GM18526 (cell line): ENCODE measurements around the gene CAV3.

Experiments
- POLR2A ChIP-seq: IDR thresholded peaks from 3 replicates; pipeline ENCODE4 v1.6.1; 2011; ENCODE audit not compliant: insufficient read length; ENCODE audit errors: extremely low read depth

CAV3 gene

DNA sequence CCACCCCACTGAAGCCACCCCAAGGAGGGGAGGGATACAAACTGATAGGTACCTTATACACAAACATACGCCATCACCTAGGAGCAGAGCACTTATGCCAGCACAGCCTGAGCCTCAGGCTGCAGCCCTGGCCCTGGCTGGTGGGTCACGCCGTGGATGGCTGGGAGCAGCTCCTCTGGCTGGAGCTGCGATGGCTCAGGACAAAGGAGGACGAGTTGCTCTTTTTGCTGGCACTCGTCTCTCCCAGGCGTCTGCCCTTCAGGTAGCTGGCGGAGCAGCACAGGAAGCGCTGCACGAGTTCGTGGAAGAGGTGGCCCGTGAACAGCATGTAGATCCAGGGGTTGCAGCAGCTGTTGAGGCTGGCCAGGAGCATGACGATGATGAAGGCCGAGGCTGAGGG is 19.2 kb downstream of the CAV3 start:
- no peak for TF ChIP-seq POLR2A

DNA sequence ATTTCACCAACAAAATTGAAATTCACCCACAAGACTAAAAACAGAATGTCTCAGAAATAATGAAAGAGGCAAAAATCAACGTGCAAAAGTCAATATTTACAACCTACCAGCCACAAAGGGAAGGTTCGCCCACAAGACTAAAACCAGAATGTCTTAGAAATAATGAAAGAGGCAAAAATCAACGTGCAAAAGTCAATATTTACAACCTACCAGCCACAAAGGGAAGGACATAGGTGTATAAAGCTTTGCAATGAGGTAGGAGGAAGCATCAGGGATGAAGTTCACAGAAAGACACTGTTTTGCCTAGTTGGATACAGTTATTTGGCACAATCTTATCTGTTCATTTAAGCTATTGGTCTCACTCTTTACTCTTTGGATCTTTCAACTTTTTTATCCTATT is 21.5 kb downstream of the CAV3 start:
- no peak for TF ChIP-seq POLR2A

DNA sequence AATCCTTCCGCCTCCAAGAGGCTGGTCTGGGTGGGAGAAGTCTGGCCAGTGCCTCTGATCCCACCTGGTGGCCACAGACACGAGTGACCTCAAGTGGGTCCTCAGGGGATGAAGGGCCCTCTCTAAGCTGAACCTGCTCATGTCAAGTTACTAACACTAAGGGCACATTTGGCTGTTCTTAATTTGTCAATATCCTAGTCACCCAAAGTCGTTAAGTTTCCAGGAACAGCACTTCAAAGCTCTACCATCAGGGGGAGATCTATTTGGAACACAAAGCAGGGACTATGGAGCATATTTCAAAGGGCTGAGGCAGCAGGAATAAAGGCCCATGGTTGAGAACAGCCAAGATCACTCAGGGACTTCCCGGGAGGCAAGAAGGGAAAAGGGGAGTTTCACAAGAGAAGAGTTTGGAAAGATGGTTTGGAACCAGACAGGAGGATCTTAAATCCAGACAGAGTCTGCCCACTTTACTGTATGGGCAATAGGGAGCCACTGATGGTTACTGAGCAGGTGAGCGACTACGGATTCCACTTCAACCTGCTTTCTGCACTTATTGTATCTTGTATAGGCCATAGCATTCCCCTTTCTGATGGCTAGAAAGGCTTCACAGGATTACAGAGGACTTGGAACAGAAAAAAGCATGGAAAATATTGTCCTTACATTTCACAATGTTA is 22.1 kb downstream of the CAV3 start:
- TF ChIP-seq POLR2A: no peak

DNA sequence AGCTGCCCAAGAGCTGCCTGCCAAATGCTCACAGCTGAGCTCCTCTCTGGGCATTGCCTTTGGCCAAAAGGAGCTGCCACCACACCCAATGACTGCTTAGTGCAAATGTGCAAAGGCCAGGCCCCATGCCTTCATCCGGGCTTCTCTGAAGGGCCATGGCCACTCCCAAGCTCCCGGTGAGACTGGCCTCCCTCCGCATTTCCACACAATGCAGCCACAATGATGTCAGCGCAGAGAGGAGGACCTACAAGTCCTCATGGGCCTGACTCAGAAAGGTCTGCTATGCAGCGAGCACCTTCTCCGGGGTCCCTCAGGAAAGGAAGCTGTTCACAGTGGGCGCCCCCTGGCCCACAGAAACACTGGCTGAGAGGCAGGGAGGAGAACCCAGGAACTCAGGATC is 23.1 kb downstream of the CAV3 start:
- no peak for TF ChIP-seq POLR2A

DNA sequence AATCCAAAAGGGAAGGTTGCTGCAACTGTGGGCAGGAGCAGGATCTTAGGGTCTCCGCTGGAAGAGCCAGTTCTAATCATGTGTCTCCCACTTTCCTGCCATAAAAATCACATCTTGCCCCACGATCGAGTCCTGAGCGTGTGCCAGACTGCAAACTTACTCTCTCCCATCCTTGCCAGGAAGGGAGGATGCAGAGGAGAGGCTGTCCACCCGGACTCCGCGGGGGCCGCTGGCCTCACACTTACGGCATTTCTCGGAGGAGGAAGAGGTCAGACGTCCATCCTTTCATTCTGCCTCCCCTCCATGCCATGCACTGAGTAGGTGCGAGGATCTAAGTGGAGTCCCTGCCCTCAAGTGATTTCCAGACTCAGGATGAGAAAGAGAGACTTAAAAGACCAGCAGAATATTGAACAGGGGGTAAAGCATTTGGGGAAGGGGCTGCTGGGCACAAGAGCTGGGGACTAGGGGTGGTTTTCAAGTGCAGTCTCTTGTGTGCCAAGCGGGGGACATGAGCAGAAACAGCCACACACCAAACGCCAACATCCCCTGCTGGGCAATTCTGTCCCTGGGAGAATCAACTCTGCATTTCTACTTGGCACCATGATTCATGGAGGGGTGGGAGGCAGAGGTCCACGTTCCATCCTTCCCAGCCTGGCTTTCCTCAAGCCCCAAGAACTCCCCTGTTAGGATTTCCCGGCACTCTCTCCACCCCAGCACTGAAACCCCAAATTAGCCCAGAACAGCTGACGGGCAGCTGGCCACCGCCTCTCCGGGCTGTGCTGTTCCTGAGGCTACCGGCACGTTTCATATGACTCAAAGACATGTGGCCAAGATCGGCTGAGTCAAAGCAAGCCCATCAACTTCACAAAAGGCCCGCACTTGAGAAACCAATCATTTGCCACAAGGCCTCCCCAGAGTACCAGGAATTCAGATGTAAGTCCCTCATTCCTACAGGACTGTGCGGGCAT is 24.2 kb downstream of the CAV3 start:
- TF ChIP-seq POLR2A: no peak

DNA sequence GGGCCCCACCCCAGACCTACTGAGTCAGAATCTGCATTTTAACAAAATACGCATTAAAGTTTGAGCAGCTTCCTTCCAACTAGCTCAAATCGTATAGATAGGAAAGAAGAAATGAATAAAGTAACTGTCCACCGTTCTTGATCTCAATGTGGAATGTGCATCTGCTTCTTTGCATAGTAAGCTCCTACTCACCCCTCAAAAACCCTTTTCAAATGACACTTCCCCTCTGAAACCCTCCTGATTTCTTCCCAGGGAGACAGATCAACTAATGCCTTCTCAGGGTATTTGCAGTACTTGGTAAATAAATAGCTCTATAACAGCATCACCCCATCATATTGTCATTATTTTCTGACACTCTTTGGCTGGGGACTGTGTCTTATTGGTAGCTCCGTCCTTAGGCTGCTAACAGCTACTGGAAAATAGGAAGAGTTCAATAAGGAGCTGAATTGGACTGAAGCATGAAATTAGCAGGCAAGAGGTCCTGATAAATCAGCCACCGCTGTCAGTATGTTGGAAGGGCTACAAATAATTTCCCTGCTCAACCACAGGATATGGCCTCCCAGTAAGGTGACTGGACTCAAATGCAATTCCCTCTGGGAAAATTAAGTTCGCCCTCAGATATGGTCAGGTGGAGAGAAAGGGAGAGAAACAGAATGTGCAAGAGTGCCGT is 25.6 kb downstream of the CAV3 start:
- TF ChIP-seq POLR2A: no peak

DNA sequence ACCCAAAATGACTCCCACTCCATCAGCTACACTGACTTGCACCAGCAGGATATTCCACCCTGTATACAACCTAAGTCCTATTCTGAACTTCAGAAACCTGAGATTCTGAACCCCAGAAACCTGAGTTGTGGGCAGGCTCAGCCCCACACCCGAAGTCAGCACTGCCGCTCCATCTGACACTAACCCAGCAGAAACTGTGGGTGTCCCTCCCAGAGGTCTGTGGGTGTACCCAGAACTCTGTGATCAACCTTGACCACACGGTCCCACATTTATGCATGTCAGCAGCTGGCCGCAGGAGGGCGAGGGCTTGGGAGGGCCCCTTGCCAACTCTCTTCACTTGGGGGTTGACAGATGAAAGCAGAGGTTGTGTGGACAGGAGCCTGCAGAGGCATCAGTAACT is 26.5 kb downstream of the CAV3 start:
- no peak for TF ChIP-seq POLR2A

DNA sequence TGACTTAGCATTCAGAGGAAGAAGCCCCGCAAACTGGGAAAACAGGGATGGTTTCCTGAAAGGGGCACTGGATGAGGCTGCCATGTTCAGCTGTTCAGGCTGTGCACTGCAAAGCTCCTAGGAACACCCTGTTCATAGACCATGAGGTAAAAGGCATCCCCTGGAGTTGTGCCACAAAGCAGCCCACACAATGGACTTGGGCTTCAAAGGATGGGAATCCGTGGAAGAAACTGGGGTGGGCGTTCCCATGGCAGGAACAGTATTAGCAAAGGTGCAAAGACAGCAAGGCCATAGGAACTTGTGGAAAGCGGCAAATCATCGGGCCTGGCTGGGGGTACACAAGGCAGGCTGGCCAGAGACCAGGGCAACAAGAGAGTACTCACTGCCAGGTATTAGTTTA is 26.9 kb downstream of the CAV3 start:
- no peak for TF ChIP-seq POLR2A

DNA sequence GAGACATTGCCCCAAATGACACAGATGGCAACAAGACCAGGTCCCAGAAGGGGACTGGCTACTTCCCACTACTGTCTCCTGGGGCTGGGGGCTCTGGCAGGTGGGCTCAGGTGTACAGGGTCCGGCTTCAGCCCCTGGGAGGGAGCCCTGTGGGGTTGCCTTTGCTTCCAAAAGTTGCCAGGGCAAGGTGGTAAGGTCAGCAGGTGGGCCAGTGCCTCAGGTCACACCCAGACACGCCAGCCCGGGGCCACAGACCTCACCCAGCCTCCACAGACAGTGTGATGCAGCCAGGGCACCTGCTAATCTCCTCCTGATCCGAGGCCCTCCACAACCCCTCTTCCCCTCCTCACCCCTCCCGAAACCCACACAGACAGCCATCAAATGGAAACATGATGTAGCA is 28.3 kb downstream of the CAV3 start:
- TF ChIP-seq POLR2A: no peak

DNA sequence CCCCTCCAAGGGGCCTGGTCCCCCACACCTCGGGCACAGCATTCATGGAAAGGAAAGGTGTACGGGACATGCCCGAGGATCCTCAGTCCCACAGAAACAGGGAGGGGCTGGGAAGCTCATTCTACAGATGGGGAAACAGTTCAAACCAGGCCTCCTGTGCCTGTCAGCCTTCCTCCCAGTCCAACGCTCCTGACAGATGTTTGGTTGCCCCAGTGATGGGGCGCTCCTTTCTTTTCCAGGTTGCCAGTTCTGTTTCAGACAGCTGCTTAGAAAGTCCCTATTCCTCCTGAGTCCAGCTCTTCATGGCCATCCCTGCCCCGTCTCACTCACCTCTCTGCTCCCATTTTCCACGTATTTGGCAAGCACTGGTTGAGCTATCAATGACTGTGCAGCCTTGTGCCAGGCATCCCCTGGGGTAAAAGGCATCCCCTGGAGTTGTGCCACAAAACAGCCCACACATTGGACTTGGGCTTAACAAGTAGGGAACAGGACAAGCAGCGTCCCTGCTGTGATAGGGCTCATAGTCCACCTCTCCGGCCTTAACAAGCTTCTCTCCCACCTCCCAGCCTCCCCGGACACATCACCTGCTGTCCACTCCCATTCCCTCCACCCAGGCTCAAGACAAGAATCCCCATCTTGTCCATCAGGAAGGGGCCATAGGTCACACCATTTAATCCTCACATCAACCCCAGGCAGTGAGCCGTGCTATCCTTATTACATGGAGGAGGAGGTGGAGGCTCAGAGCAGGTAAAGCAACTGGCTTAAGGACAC is 29.2 kb downstream of the CAV3 start:
- TF ChIP-seq POLR2A: no peak

DNA sequence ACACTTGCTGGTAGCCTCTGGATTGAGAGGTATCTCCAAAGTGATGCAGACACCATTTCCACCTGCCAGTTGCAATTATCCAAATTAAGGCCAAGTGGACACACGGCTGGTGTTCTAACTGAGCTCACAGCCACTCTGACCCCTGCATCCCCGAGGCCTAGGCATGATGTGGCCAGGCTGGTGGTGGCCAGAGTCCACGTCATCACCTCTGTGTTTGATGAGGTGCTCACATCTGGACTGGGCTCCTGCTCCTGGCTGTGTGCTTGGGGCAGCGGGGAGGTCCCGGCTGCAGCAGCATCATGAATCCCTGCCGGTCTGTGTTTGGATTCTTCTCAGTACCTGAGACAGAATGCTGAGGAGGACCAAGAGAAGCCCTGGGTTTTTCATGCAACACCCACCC is 30.9 kb downstream of the CAV3 start:
- no peak for TF ChIP-seq POLR2A

DNA sequence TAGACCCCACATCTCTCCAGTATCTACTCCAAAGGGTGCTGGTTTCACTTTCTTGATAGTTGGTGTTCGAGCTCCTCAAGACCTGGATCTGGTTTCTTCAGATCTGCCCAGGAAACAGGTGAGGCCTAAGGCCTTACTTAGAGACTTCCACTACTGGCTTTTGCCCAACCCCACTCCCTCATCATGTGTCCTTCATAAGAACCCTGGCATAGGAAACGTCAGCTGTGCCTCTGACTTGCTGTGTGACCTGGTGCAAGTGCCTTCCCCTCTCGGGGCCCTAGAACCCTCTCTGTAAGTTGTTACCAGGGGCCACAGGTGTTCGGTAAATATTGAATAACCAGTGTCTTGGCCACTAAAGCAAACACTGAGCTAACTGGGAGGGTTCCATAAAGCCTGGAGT is 31.9 kb downstream of the CAV3 start:
- TF ChIP-seq POLR2A: no peak

DNA sequence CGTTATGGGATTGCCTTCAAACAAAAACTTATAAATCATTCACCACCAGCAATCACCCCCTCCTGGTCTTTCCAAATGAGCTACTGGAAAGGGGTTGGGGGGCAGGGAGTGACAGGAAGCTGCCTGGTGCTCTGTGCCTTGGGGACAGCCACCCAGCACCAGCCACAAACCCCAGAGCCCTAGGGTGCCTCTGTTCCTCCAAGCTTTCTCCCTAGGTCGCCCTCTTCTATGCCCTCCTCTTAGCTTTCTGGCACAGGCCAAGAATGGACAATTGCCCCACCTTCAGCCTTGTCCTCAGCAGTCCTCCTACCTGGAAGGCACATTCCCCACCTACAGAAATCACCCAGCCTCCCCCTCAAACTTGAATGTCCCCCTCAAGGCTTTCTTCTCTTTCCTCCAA is 32.5 kb downstream of the CAV3 start:
- no peak for TF ChIP-seq POLR2A

DNA sequence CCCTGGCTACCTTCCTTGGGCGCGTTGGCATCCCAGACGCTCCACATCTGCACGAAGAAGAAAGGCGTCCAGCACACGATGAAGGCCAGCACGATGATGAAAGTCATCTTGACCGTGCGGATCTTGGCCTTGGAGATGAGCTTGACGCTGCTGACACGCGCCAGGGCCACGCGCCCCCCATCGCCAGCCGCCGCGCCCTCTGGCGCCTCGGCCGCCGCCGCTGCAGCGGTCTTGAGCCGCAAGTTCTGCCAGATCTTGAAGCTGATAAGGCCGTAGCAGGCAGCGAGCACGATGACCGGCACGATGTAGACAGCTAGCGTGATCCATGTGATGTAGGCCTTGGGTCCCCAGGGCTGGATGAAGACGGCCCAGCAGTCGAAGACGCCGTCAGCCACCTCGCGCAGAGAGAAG is 33.7 kb downstream of the CAV3 start:
- TF ChIP-seq POLR2A: no peak
